GM21529 (cell line): ENCODE results near the gene ARID3B.
"Not testable (repeated sequence)": the region's sequence is repeated elsewhere in the genome, so short reads cannot be mapped to it uniquely, and the experiment has no call there.

Experiments used
- ATAC-seq: cut with Tn5 transposase; IDR thresholded peaks from one replicate; pipeline ENCODE4 v1.9.1; 2021; ENCODE audit not compliant: unreplicated experiment

Gene ARID3B

GRCh38 chr15:74540761-74541493 is at the start of gene ARID3B:
TSS of gene ARID3B (plus strand) at chr15:74541220. CDS start at chr15:74543937, 2,717 bp downstream.
- peak; percentile 72 for ATAC-seq

- ATAC-seq = no peak
These were observed 44.4 kb upstream of the ARID3B start for GRCh38 chr15:74496648-74497047.

- ATAC-seq = no peak
These were observed 43.4 kb upstream of the ARID3B start for GRCh38 chr15:74497584-74497983.

- no peak for ATAC-seq
These were observed 41.7 kb upstream of the ARID3B start for GRCh38 chr15:74499366-74499765.

DNA sequence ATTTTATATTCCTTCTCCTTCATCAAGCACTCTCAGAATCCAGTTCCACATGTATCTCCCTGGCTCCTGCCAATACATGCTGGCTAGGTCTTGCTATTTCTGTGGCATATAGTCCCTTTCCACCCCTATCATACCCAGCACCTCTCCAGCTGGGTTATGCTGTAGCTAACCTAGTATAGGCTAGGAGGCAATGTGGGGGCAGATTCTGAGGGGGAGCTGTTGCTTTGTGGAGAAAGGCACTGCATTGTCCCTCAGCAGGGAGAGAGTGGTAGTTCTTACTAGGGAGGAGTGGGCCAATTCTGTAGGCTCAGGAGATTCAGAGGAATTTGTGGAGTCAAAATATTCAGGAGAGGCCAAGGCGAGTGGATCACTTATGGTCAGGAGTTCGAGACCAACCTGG is 40.6 kb upstream of the ARID3B start:
- no peak for ATAC-seq

DNA sequence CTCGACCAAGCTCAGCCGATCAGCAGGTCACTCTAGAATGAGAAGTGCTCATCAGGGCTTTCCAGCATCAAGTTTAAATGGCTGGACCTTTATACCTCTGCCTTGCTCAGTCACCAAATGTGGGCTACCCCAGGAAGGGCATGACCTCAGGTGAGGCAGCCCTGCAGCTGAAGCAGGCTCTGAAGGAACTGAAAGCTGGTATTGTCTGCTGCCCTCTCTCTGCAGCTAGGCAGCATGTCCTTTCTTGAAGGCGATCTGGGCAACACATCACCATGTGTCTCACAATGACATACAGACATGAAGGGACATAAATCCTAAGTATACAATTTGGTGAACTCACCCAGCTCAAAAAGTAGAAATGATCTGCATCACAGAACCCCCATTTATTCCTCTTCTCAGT is 38.7 kb upstream of the ARID3B start:
- ATAC-seq = no peak

DNA sequence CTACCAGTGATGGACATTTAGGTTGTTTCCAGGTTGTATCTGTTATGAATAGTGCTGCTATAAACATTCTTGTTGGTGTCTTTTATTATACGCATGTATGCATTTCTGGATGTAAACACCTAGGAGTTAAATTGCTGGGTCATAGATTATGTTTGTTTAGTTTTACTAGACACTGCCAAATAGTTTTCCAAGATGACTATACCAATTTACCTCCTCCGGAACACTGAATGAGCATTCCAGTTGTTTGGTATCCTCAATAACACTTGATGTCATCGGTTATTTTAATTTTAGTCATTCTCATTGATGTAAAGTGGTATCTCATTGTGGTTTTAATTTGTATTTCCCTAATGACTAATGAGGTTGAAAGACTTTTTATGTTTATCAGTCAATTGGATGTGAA is 36.6 kb upstream of the ARID3B start:
- no peak for ATAC-seq

DNA sequence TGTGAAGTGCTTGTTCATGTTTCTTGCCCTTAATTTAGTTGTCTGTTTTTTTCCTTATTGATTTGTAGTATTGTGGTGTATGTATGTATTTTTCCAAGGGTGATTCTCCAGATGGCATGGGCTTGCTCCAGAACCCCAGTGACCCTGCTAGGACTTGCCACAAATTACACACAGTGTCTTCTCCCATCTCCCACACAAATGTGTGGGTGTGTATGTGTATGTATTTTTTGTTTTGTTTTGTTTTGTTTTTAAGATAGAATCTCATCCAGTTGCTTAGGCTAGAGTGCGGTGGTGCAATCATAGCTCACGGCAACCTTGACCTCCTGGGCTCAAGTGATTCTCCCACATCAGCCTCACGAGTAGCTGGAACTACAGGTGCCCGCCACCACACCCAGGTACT is 36.2 kb upstream of the ARID3B start:
- ATAC-seq = no peak

DNA sequence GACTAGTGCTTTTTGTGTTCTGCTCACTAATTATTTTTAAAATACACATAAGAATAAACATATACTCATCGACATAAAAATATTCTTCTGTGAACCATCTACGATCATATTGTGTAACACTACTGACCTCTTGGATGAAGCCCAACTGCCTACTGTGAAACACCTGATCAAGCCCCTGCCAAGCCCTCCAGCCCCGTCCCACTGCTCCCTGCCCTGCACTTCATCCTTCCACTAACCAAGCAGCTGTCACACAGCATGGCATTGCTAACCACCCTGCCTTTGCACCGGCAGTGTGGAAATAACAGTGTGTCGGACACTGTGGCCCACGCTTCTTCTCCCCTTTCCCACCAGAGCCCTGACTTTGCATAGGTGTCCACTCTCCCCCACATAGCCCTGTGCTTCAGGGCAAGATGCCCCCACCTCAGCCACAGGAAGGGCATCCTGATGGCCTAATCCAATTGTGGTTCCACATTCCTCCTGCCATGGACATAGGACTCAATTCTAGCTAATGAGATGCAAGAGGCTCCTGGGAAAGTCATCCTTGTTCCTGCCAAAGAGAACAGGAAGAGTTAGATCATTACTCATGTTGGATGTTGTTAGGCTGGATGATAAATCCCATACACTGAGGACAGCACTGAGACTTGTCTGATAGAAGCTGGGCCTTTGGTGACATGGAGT is 35.0 kb upstream of the ARID3B start:
- ATAC-seq = no peak

DNA sequence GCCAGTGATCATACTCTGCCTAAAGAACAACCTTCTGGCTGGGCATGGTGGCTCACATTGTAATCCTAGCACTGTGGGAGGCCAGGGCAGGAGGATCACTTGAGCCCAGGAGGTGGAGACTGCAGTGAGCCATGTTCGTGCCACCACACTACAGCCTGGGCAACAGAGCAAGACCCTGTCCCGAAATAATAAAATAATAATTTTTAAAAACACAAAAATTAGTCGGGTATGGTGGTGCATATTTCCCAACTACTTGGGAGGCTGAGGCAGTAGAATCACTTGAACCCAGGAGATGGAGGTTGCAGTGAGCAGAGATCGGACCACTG is 34.5 kb upstream of the ARID3B start:
- no peak for ATAC-seq

- ATAC-seq = no peak
These were observed 29.4 kb upstream of the ARID3B start for GRCh38 chr15:74511583-74511982.

DNA sequence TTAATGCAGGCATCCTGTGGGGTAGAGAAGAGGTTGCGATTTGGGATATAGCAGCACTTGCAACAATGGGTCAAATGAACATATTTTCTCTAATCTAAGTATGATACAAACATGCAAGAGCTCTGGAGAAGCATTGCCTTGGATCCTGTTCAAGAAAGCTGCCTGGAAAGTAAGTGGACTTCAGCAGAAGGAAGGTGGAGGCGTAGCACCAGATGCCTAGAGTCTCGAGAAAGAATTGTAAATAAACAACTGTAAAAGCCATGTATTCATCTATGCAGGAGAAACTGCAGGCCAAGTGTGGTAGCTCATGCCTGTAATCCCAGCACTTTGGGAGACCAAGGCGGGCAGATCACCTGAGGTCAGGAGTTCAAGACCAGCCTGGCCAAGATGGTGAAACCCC is 27.0 kb upstream of the ARID3B start:
- ATAC-seq = not testable (repeated sequence)

DNA sequence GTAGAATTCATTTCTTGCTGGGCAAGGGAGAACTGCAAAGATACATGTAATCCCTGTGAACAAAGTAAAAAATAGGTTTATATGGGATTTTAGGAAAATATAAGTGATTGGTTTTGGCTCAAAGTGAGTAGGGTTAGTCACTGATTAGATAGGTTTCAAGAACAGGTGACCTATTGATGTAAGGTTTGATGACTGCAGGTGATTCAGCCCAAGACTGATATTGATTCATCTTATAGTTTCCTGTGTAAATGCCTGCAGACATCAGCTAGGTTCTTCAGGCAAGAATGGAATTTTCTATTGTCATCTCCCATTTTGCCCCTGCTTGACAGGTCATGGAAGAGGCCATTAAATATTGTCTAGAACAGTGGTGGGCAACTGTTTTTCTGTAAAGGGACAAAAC is 23.9 kb upstream of the ARID3B start:
- ATAC-seq = no peak

DNA sequence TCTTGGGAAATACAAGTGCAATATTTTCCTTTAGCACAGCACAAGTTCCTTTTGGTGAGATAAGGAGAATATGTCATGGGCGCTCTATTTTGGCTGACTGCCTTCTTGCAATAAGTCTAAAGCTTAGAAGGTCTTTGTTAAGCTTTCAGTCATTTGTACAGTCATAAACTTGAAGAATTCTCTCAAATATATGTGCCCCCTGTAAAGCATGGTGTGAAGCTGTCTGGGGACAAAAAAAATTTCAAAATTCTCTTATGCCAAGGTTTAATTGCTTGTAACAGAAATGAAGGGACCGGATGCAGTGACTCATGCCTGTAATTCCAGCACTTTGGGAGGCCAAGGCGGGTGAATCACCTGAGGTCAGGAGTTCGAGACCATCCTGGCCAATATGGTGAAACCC is 21.7 kb upstream of the ARID3B start:
- no peak for ATAC-seq

- ATAC-seq = no peak
These were observed 20.6 kb upstream of the ARID3B start for GRCh38 chr15:74520407-74520806.

GRCh38 chr15:74523982-74524381 is 17.0 kb upstream of the ARID3B start:
- ATAC-seq = no peak

DNA sequence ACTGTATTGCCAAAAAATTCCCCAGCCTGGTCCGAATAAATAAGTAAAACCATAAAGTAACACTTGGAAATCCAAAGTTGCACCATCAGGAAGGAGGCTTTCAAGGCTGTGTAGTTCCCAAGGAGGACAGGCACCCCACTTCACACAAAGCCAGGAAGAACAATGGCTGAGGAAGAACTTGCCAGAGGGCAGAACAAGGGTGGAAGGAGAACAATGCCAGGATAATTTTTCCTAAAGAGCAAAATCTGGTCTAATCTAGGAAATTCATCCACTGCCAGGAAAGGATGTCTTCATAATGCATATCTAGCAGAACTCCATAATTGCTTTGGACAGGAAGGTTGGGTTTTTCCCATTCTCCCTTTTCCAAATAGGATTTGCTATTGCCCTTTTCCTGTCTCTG is 15.7 kb upstream of the ARID3B start:
- ATAC-seq = no peak

DNA sequence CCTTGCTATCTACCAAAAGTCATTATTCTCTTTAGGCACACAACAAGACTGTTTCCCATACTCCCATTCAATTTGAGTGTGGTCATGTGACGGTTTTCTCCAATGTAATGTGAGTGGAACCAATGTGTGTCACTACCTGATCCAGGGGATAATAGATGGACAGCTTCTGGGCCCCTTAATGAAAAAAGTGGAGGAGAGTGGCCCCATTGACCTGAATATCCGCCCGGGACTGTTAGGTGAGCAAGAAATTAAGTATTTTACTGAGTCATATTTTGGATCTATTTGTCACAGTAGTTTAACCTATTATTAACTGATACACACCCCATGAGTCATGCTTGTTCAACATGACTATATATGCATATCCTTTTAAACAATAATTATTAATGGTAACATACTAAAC is 15.1 kb upstream of the ARID3B start:
- ATAC-seq = no peak

DNA sequence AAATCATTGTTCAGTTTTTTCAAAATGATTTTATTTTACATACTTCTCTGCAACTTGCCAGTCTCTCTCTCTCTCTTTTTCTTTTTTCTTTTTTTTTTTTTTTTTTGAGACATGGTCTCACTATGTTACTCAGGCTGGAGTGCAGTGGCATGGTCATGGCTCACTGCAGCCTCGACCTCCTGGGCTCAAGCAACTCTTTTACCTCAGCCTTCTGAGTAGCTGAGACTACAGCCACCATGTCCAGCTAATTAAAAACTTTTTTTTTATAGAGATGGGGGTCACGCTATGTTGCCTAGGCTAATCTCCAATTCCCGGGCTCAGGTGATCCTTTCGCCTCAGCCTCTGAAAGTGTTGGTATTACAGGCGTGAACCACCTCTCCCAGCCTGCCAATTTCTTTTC is 12.1 kb upstream of the ARID3B start:
- ATAC-seq = no peak

DNA sequence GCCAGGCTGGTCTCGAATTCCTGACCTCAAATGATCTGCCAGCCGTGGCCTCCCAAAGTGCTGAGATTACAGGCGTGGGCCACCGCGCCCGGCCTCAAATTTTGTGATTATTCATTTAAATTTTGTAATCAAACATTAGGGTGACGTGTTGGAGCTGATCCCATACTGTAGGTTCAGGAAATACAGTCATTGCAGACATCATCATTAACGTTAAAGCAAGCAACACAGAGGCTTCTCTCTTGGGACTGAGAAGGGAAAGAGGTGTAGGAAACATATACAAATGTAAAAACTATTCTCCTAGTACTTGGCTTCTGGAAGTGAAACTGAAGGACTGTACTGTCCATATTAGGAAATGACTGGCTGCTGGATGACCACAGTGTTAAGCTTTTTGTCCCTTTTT is 11.1 kb upstream of the ARID3B start:
- ATAC-seq = no peak

GRCh38 chr15:74530771-74531143 is 10.3 kb upstream of the ARID3B start:
- ATAC-seq = no peak

GRCh38 chr15:74531144-74531811 is 9.7 kb upstream of the ARID3B start:
- no peak for ATAC-seq
